PC-3 (cell line): ENCODE results near the gene RXRA. TPM values are rescaled to one million over a fixed set of nuclear protein-coding genes. Genes with fewer than 3 reads are reported as not detected.

ENCODE experiments used
- ATAC-seq: fragments of 200-7000 bp; cut with Tn5 transposase; 2 replicates; pipeline ENCODE4 v1.9.1; 2020; ENCODE audit warnings: mild to moderate bottlenecking, moderate library complexity
- BruUV-seq: library from RNA; stranded (reverse); fragments of 400-500 nt; replicated peaks from 2 replicates; lab custom pipeline; 2021; lab: Mats Ljungman, UMichigan
- CTCF ChIA-PET: fragments of 300-600 bp; sonication (Branson Sonifier 250); formaldehyde crosslinking; loops from one replicate; lab custom pipeline; 2022; ENCODE audit warnings: antibody characterized with exemption; lab: Charles Lee
- POLR2A ChIA-PET: fragments of 300-600 bp; sonication (Branson Sonifier 250); formaldehyde crosslinking; loops from one replicate; lab custom pipeline; 2022; ENCODE audit warnings: antibody characterized with exemption; ENCODE audit not compliant: unreplicated experiment; lab: Charles Lee
- DNase-seq: peaks from one replicate; pipeline ENCODE4 v3.0.0-alpha.2; 2015
- H2AFZ ChIP-seq: fragments of 300-600 bp; sonication (generic); 2 replicates; pipeline ENCODE4 v1.6.0; 2016; ENCODE audit warnings: antibody characterized with exemption, low read length
- H3F3A ChIP-seq: fragments of 300-600 bp; sonication (generic); one replicate; pipeline ENCODE4 v1.6.0; 2017; ENCODE audit warnings: antibody characterized with exemption, low read length, control low read depth, mild to moderate bottlenecking; ENCODE audit not compliant: unreplicated experiment
- H3K27ac ChIP-seq: fragments of 300-600 bp; sonication (generic); 2 replicates; pipeline ENCODE4 v1.5.1; 2016; ENCODE audit warnings: mild to moderate bottlenecking, low read length
- H3K27me3 ChIP-seq: fragments of 300-600 bp; sonication (generic); 2 replicates; pipeline ENCODE4 v1.6.1; 2016; ENCODE audit warnings: low read length, mixed read lengths
- H3K36me3 ChIP-seq: fragments of 300-600 bp; sonication (generic); 2 replicates; pipeline ENCODE4 v1.6.1; 2016; ENCODE audit warnings: low read depth, mixed run types, low read length, mixed read lengths
- H3K4me1 ChIP-seq: fragments of 300-600 bp; sonication (generic); 2 replicates; pipeline ENCODE4 v1.5.1; 2016; ENCODE audit warnings: low read length; ENCODE audit not compliant: insufficient read depth
- H3K4me2 ChIP-seq: fragments of 300-600 bp; sonication (generic); 2 replicates; pipeline ENCODE4 v1.6.0; 2016; ENCODE audit warnings: low read length
- H3K4me3 ChIP-seq: fragments of 300-600 bp; sonication (generic); 2 replicates; pipeline ENCODE4 v1.5.1; 2016; ENCODE audit warnings: mild to moderate bottlenecking, low read length, mixed read lengths
- H3K79me2 ChIP-seq: fragments of 300-600 bp; sonication (generic); 2 replicates; pipeline ENCODE4 v1.6.1; 2017; ENCODE audit warnings: low read length, mixed read lengths
- H3K9ac ChIP-seq: fragments of 300-600 bp; sonication (generic); 2 replicates; pipeline ENCODE4 v1.6.0; 2016; ENCODE audit warnings: mild to moderate bottlenecking, low read length
- H3K9me2 ChIP-seq: fragments of 300-600 bp; sonication (generic); replicated peaks from 2 replicates; pipeline ENCODE4 v1.6.1; 2016; ENCODE audit warnings: mixed run types, low read length, mixed read lengths
- H3K9me3 ChIP-seq: fragments of 300-600 bp; sonication (generic); 2 replicates; pipeline ENCODE4 v1.6.1; 2016; ENCODE audit warnings: low read length, mixed read lengths
- H4K20me1 ChIP-seq: fragments of 300-600 bp; sonication (generic); 2 replicates; pipeline ENCODE4 v1.6.1; 2016; ENCODE audit warnings: low read length, mixed read lengths
- CTCF ChIP-seq: fragments of 300-600 bp; sonication (generic); conservative IDR thresholded peaks from 2 replicates; pipeline ENCODE4 v1.5.1; 2017; ENCODE audit warnings: antibody characterized with exemption, low read depth, mild to moderate bottlenecking, low read length
- EZH2 ChIP-seq: fragments of 300-600 bp; sonication (generic); IDR thresholded peaks from one replicate; pipeline ENCODE4 v1.6.1; 2017; ENCODE audit warnings: antibody characterized with exemption, mild to moderate bottlenecking, low read length; ENCODE audit not compliant: unreplicated experiment
- EZH2phosphoT487 ChIP-seq: fragments of 300-600 bp; sonication (generic); IDR thresholded peaks from 2 replicates; pipeline ENCODE4 v1.6.1; 2018; ENCODE audit warnings: mild to moderate bottlenecking, antibody characterized with exemption, low read length, borderline replicate concordance
- intact Hi-C: fragments of 100-400 bp; cut with micrococcal nuclease; formaldehyde crosslinking; loops from 2 replicates; pipeline ENCODE4 v1.9.0; 2023
- total RNA-seq: library from RNA; depleted of rRNA; stranded (reverse); fragments of >200 nt; gene quantifications from 2 replicates; pipeline ENCODE4 v1.2.3, GENCODE V29; 2014

The RXRA gene
- total RNA-seq, 1 experiment from 2014 or later, result 17.5 TPM

DNA sequence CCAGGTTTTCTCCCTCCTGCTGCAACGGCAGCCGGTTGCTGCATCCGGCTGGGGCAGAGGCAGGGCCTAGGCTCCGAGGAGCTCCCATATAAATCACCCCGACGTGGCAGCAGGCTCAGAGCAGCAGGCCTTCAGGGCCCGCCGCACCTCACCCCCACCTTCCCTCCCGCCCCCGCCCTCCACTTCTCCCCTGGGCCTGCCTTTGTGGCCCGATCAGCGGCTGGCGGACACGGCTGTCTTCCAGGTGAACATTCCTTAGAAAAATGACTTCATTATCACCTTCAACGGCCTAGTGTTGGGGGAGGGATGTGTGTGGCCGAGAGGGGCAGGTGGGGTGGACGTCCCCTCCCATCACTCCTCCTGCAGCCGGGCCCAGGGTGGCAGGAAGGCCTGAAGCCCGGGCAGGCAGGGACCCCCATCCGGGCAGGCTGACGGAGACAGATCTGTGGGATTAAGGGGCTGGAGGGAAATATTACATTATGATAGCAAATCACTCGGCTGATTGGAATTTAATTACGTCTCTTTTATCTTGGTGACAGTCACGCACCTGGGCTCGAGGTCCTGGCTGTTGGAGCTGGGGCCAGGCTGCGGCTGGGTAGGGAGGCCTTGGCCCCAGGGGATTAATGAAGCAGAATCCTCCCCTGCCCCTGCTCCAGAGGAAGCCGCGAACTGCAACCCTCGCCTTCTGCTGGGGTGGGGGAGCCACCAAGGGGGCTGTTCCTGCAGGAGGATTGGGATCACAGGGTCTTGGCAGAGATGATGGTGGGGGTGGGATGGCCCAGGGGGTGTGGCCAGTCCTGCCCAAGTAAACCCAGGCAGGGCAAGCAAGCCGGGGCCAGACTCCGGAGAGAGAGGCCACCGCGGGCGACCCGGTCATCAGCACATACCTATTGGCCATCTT, 38.4 kb upstream of the RXRA start:
- Histone ChIP-seq H4K20me1 (no peaks in the 10 kb centered on the region), H3K9me3 (no peaks in the 10 kb centered on the region), H3K79me2 (no peaks in the 10 kb centered on the region), H3K4me3 (no peak overlapping the region), H3K4me1 (no peaks in the 10 kb centered on the region), H3K27ac (no peak overlapping the region), H3F3A (no peaks in the 10 kb centered on the region), H3K9me2 (no peaks in the 10 kb centered on the region), H3K27me3 (no peaks in the 10 kb centered on the region), H3K4me2 (no peak overlapping the region), H2AFZ (no peak overlapping the region), H3K36me3 (no peaks in the 10 kb centered on the region), H3K9ac (no peak overlapping the region)
- POLR2A ChIA-PET, result no interaction called here
- ATAC-seq (no peak), DNase-seq (no peak)
- intact Hi-C loops, result no loop called here
- TF ChIP-seq EZH2, result no peak
- no peak for TF ChIP-seq CTCF
- TF ChIP-seq EZH2phosphoT487, result no peak
- no TSS peak for BruUV-seq
- CTCF ChIA-PET, result no interaction called here

GRCh38 chr9:134288746-134289145, 37.5 kb upstream of the RXRA start:
- TF ChIP-seq EZH2 (no peak), CTCF (no peak), EZH2phosphoT487 (no peak)
- Histone ChIP-seq H3K9me3 (no peaks in the 10 kb centered on the region), H3K9ac (no peak overlapping the region), H3K27ac (no peak overlapping the region), H2AFZ (no peak overlapping the region), H3F3A (no peaks in the 10 kb centered on the region), H3K4me1 (no peaks in the 10 kb centered on the region), H3K9me2 (no peaks in the 10 kb centered on the region), H3K4me3 (no peak overlapping the region), H4K20me1 (no peaks in the 10 kb centered on the region), H3K79me2 (no peaks in the 10 kb centered on the region), H3K36me3 (no peaks in the 10 kb centered on the region), H3K4me2 (no peak overlapping the region), H3K27me3 (no peaks in the 10 kb centered on the region)
- no TSS peak for BruUV-seq
- CTCF ChIA-PET, result no interaction called here
- POLR2A ChIA-PET, result no interaction called here
- no peak for ATAC-seq
- intact Hi-C loops, result no loop called here
- no peak for DNase-seq

DNA sequence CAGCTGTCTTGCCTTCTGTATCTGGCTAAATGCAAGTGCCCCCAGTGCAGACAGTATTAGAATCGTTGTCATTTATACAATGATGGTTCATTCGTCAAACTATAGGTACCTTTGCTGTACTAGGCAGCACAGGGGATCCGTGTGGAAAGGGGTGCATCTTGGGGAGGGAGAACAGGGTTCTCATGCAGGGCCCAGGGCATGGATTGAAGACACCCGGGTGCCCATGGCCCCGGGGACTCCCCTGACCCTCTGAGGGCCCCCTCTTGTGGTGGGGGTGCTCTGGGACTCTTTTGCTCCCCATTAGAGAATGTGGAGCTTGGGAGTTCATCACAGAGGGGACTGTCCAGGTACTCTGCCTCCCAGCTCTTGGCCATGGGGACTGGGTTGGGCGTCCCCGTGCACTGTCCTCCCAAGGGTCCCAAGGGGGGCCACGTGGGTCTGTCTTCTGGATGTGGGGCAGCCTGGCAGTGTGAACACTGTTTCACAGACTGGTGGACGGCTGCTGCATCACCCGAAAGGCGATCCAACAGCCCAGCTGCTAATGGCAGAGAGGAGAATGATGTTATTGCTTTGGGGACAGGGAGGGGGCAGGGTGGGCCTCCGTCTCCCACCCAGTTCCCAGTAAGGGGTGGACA, 36.9 kb upstream of the RXRA start:
- Histone ChIP-seq H3K79me2 (no peaks in the 10 kb centered on the region), H3K36me3 (no peaks in the 10 kb centered on the region), H3K4me1 (no peaks in the 10 kb centered on the region), H2AFZ (no peak overlapping the region), H3F3A (no peaks in the 10 kb centered on the region), H3K9me3 (no peaks in the 10 kb centered on the region), H3K4me3 (no peak overlapping the region), H3K9ac (no peak overlapping the region), H3K4me2 (no peak overlapping the region), H3K27me3 (no peaks in the 10 kb centered on the region), H4K20me1 (no peaks in the 10 kb centered on the region), H3K27ac (no peak overlapping the region), H3K9me2 (no peaks in the 10 kb centered on the region)
- ChIA-PET POLR2A (no interaction called here), CTCF (no interaction called here)
- no TSS peak for BruUV-seq
- DNase-seq, result no peak
- intact Hi-C loops, result no loop called here
- ATAC-seq, result no peak
- TF ChIP-seq CTCF, result no peak
- TF ChIP-seq EZH2phosphoT487, result no peak
- no peak for TF ChIP-seq EZH2
